ENCODE data around the gene MCCC1.

The MCCC1 gene

DNA sequence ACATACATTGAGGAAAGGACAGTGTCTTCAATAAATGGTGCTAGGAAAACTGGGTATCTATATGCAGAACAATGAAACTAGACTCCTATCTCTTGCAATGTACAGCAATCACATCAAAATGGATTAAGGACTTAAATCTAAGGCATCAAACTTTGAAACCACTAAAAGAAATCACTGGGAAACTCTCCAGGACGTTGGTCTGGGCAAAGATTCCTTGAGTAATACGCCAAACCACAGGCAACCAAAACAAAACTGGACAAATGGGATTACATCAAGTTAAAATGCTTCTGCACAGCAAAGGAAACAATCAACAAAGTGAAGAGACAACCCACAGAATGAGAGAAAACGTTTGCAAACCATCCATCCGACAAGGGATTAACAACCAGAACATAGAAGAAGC, 48.8 kb upstream of the MCCC1 start (continued):
- TF ChIP-seq, protein P1, sequence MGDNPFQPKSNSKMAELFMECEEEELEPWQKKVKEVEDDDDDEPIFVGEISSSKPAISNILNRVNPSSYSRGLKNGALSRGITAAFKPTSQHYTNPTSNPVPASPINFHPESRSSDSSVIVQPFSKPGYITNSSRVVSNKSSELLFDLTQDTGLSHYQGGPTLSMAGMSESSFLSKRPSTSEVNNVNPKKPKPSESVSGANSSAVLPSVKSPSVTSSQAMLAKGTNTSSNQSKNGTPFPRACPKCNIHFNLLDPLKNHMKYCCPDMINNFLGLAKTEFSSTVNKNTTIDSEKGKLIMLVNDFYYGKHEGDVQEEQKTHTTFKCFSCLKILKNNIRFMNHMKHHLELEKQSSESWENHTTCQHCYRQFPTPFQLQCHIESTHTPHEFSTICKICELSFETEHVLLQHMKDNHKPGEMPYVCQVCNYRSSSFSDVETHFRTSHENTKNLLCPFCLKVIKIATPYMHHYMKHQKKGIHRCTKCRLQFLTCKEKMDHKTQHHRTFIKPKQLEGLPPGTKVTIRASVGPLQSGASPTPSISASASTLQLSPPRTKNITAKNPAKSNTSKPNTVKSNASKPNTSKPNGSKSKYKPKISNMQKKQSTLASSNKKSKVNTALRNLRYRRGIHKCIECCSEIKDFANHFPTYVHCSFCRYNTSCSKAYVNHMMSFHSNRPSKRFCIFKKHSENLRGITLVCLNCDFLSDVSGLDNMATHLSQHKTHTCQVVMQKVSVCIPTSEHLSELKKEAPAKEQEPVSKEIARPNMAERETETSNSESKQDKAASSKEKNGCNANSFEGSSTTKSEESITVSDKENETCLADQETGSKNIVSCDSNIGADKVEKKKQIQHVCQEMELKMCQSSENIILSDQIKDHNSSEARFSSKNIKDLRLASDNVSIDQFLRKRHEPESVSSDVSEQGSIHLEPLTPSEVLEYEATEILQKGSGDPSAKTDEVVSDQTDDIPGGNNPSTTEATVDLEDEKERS (tag by site-specific recombination; IDR thresholded peaks at IDR 0.05) = no peak

- no peak overlapping the region for H3K27ac ChIP-seq (ENCODE audit: extremely low read depth, low read depth, low read length)
- H3K4me3 ChIP-seq (ENCODE audit: low read depth, low read length) = no peak overlapping the region
- H3K9me3 ChIP-seq (ENCODE audit: control insufficient read depth, insufficient read depth, low read depth, low read length) = no peaks in the 10 kb centered on the region
- CTCF ChIA-PET = interaction anchor here (0.6 to 0.7 kb wide), 2 partner anchors 22 to 779 kb away, joined by 3 to 4 read pairs; no protein-coding TSS in a partner anchor
- TF ChIP-seq ZNF140 (tag by site-specific recombination; IDR thresholded peaks at IDR 0.05) = no peak
- TF ChIP-seq ZNF629 (tag by site-specific recombination; IDR thresholded peaks at IDR 0.05) = no peak
- no peak for TF ChIP-seq ZNF580 (tag by site-specific recombination; IDR thresholded peaks at IDR 0.05)
- TF ChIP-seq AEBP2 (tag by site-specific recombination; IDR thresholded peaks at IDR 0.05; ENCODE audit: borderline replicate concordance) = no peak
- no peak for TF ChIP-seq ZNF610 (tag by site-specific recombination; IDR thresholded peaks at IDR 0.05; ENCODE audit: borderline replicate concordance)
- POLR2A ChIA-PET = no interaction called here
- no peaks in the 10 kb centered on the region for H3K36me3 ChIP-seq (ENCODE audit: control insufficient read depth in 2 of 2, insufficient read depth in 1 of 2, low read length in 2 of 2)
- H3K4me1 ChIP-seq (ENCODE audit: control insufficient read depth, insufficient read depth, low read length) = no peaks in the 10 kb centered on the region
Observed at GRCh38 chr3:183144363-183144762, 45.1 kb upstream of the MCCC1 start.

- POLR2A ChIA-PET = no interaction called here
- no peak overlapping the region for H3K4me3 ChIP-seq (ENCODE audit: low read depth, low read length)
- CTCF ChIA-PET = interaction anchor here (1.2 kb wide), 1 partner anchor 42 kb away, joined by 4 read pairs; no protein-coding TSS in a partner anchor
- TF ChIP-seq ZIC2 (tag by site-specific recombination; IDR thresholded peaks at IDR 0.05) = no peak
- no peak for TF ChIP-seq ZNF26 (tag by site-specific recombination; IDR thresholded peaks at IDR 0.05)
- no peak for TF ChIP-seq ZNF184 (tag by site-specific recombination; IDR thresholded peaks at IDR 0.05)
- TF ChIP-seq CTCF (tag by site-specific recombination; IDR thresholded peaks at IDR 0.05) = no peak
- TF ChIP-seq ZNF211 (tag by site-specific recombination; IDR thresholded peaks at IDR 0.05; ENCODE audit: low read depth) = no peak
- TF ChIP-seq ZNF433 (tag by site-specific recombination; IDR thresholded peaks at IDR 0.05; ENCODE audit: low read depth) = no peak
- no peak for TF ChIP-seq ZNF23 (tag by site-specific recombination; IDR thresholded peaks at IDR 0.05; ENCODE audit: borderline replicate concordance)
- no peak for TF ChIP-seq SALL2 (tag by site-specific recombination; IDR thresholded peaks at IDR 0.05; ENCODE audit: borderline replicate concordance)
- no peak for TF ChIP-seq ZNF404 (tag by site-specific recombination; IDR thresholded peaks at IDR 0.05)
- TF ChIP-seq ZNF624 (tag by site-specific recombination; IDR thresholded peaks at IDR 0.05) = no peak
- no peak for TF ChIP-seq ZNF544 (tag by site-specific recombination; IDR thresholded peaks at IDR 0.05)
- no peak for TF ChIP-seq TSHZ1 (tag by site-specific recombination; IDR thresholded peaks at IDR 0.05; ENCODE audit: borderline replicate concordance)
- TF ChIP-seq ZNF654 (tag by site-specific recombination; IDR thresholded peaks at IDR 0.05; ENCODE audit: low read depth) = no peak
- TF ChIP-seq ZNF341 (tag by site-specific recombination; IDR thresholded peaks at IDR 0.05; ENCODE audit: low read depth) = no peak
- no peak for TF ChIP-seq ZNF221 (tag by site-specific recombination; IDR thresholded peaks at IDR 0.05; ENCODE audit: borderline replicate concordance)
- no peak for TF ChIP-seq ZNF830 (tag by site-specific recombination; IDR thresholded peaks at IDR 0.05; ENCODE audit: low read depth)
Observed at GRCh38 chr3:183142199-183142598, 42.9 kb upstream of the MCCC1 start.

More at GRCh38 chr3:183142199-183142598, 42.9 kb upstream of the MCCC1 start:
- Histone ChIP-seq H3K27ac (ENCODE audit: extremely low read depth, low read depth, low read length) (no peak overlapping the region), H3K9me3 (ENCODE audit: control insufficient read depth, insufficient read depth, low read depth, low read length) (no peaks in the 10 kb centered on the region), H3K36me3 (ENCODE audit: control insufficient read depth in 2 of 2, insufficient read depth in 1 of 2, low read length in 2 of 2) (no peaks in the 10 kb centered on the region), H3K4me1 (ENCODE audit: control insufficient read depth, insufficient read depth, low read length) (no peaks in the 10 kb centered on the region)
